Osteocyte (in vitro differentiated cells): Measurements from ENCODE around the gene TTC31. TPM values are rescaled to one million over a fixed set of nuclear protein-coding genes. Genes with fewer than 3 reads are reported as not detected.

Experiments
- DNase-seq: peaks from one replicate; pipeline ENCODE4 v3.0.0; 2021; ENCODE audit warnings: mixed read lengths; ENCODE audit not compliant: unreplicated experiment; ENCODE audit errors: extremely low spot score
- H3K27ac Mint-ChIP-seq: one replicate; pipeline ENCODE4 v1.8.0; 2021; ENCODE audit warnings: mild to moderate bottlenecking, mixed read lengths; ENCODE audit not compliant: unreplicated experiment
- H3K27me3 Mint-ChIP-seq: one replicate; pipeline ENCODE4 v1.8.0; 2021; ENCODE audit warnings: mixed read lengths; ENCODE audit not compliant: unreplicated experiment
- H3K36me3 Mint-ChIP-seq: one replicate; pipeline ENCODE4 v1.8.0; 2021; ENCODE audit warnings: mixed read lengths; ENCODE audit not compliant: unreplicated experiment
- H3K4me1 Mint-ChIP-seq: one replicate; pipeline ENCODE4 v1.8.0; 2021; ENCODE audit warnings: mixed read lengths; ENCODE audit not compliant: unreplicated experiment
- H3K4me3 Mint-ChIP-seq: one replicate; pipeline ENCODE4 v1.8.0; 2021; ENCODE audit warnings: mild to moderate bottlenecking, moderate library complexity, mixed read lengths; ENCODE audit not compliant: unreplicated experiment
- H3K9me3 Mint-ChIP-seq: one replicate; pipeline ENCODE4 v1.8.0; 2021; ENCODE audit warnings: mixed read lengths; ENCODE audit not compliant: unreplicated experiment
- CTCF ChIP-seq: fragments of 200-600 bp; sonication (generic); IDR thresholded peaks from 2 replicates; pipeline ENCODE4 v1.5.0; 2021; ENCODE audit warnings: antibody characterized with exemption, mild to moderate bottlenecking, moderate library complexity
- total RNA-seq: library from RNA; stranded (reverse); gene quantifications from 2 replicates; pipeline ENCODE4 v1.2.1, GENCODE V29; 2021

Gene TTC31
- total RNA-seq, 1 donor from 2014 or later = 24.2 TPM

GRCh38 chr2:74489906-74490305 is 7.0 kb downstream of the TTC31 start:
- Mint-ChIP-seq H3K27me3 (no peaks in the 10 kb centered on the region), H3K27ac (no peak overlapping the region), H3K4me1 (no peaks in the 10 kb centered on the region), H3K4me3 (no peak overlapping the region), H3K36me3 (peaks cover 37% of the 10 kb centered on the region), H3K9me3 (no peaks in the 10 kb centered on the region)
- no peak for TF ChIP-seq CTCF
- DNase-seq = no peak

GRCh38 chr2:74491648-74492544 is 9.0 kb downstream of the TTC31 start:
- no peak for TF ChIP-seq CTCF
- H3K27ac Mint-ChIP-seq = no peak overlapping the region
- H3K27me3 Mint-ChIP-seq = peaks cover under 1% of the 10 kb centered on the region
- peaks cover 36% of the 10 kb centered on the region for H3K36me3 Mint-ChIP-seq
- DNase-seq = no peak
- H3K4me3 Mint-ChIP-seq = no peak overlapping the region
- no peaks in the 10 kb centered on the region for H3K9me3 Mint-ChIP-seq
- H3K4me1 Mint-ChIP-seq = no peaks in the 10 kb centered on the region

GRCh38 chr2:74493546-74493945 is 10.7 kb downstream of the TTC31 start:
- Mint-ChIP-seq H3K4me3 (no peak overlapping the region), H3K27me3 (peaks cover 16% of the 10 kb centered on the region), H3K27ac (no peak overlapping the region), H3K4me1 (peaks cover 13% of the 10 kb centered on the region), H3K36me3 (peaks cover 38% of the 10 kb centered on the region), H3K9me3 (no peaks in the 10 kb centered on the region)
- no peak for TF ChIP-seq CTCF
- DNase-seq = no peak

GRCh38 chr2:74495440-74495839 is 12.6 kb downstream of the TTC31 start:
- H3K36me3 Mint-ChIP-seq = peaks cover 35% of the 10 kb centered on the region
- H3K4me3 Mint-ChIP-seq = no peak overlapping the region
- H3K9me3 Mint-ChIP-seq = no peaks in the 10 kb centered on the region
- no peak for TF ChIP-seq CTCF
- peaks cover 24% of the 10 kb centered on the region for H3K4me1 Mint-ChIP-seq
- H3K27ac Mint-ChIP-seq = no peak overlapping the region
- DNase-seq = no peak
- H3K27me3 Mint-ChIP-seq = peaks cover 29% of the 10 kb centered on the region

GRCh38 chr2:74496997-74497776 is 14.3 kb downstream of the TTC31 start:
- Mint-ChIP-seq H3K36me3 (peaks cover 23% of the 10 kb centered on the region), H3K27ac (no peak overlapping the region), H3K27me3 (peaks cover 39% of the 10 kb centered on the region), H3K4me3 (peak overlapping the region; percentile 76), H3K4me1 (peaks cover 30% of the 10 kb centered on the region), H3K9me3 (no peaks in the 10 kb centered on the region)
- TF ChIP-seq CTCF = no peak
- DNase-seq = no peak
